Iris pigment epithelial cell (primary cell): ENCODE results near the gene NELL2.
"Not testable (repeated sequence)": the region's sequence is repeated elsewhere in the genome, so short reads cannot be mapped to it uniquely, and the experiment has no call there.

Experiments
- DNase-seq: peaks from one replicate; pipeline ENCODE4 v3.0.0-alpha.2; 2011; ENCODE audit warnings: low read depth

The NELL2 gene

GRCh38 chr12:44778863-44779262 is 97.3 kb downstream of the NELL2 start:
- no peak for DNase-seq

GRCh38 chr12:44777044-44777443 is 99.1 kb downstream of the NELL2 start:
- DNase-seq: no peak

GRCh38 chr12:44775901-44776300 is 100.2 kb downstream of the NELL2 start:
- DNase-seq: no peak

- DNase-seq: peak; percentile 4
Measured at GRCh38 chr12:44774815-44775411, 101.2 kb downstream of the NELL2 start.

- no peak for DNase-seq
Measured at GRCh38 chr12:44771485-44772021, 104.6 kb downstream of the NELL2 start.

- DNase-seq: no peak
Measured at GRCh38 chr12:44765796-44766195, 110.3 kb downstream of the NELL2 start.

GRCh38 chr12:44763021-44763420 is 113.1 kb downstream of the NELL2 start:
- DNase-seq: no peak

GRCh38 chr12:44759289-44759688 is 116.8 kb downstream of the NELL2 start:
- DNase-seq: no peak

- DNase-seq: no peak
Measured at GRCh38 chr12:44750468-44750867, 125.6 kb downstream of the NELL2 start.

- DNase-seq: no peak
Measured at GRCh38 chr12:44749566-44749965, 126.5 kb downstream of the NELL2 start.

GRCh38 chr12:44748950-44749468 is 127.1 kb downstream of the NELL2 start:
- no peak for DNase-seq

GRCh38 chr12:44741292-44741980 is 134.7 kb downstream of the NELL2 start:
- not testable (repeated sequence) for DNase-seq

- DNase-seq: no peak
Measured at GRCh38 chr12:44738051-44738450, 138.1 kb downstream of the NELL2 start.

GRCh38 chr12:44728566-44728965 is 147.5 kb downstream of the NELL2 start:
- no peak for DNase-seq

GRCh38 chr12:44720265-44720664 is 155.8 kb downstream of the NELL2 start:
- DNase-seq: no peak

- no peak for DNase-seq
Measured at GRCh38 chr12:44717612-44718011, 158.5 kb downstream of the NELL2 start.

GRCh38 chr12:44716711-44717110 is 159.4 kb downstream of the NELL2 start:
- DNase-seq: no peak

- no peak for DNase-seq
Measured at GRCh38 chr12:44711736-44712135, 164.4 kb downstream of the NELL2 start.

- no peak for DNase-seq
Measured at GRCh38 chr12:44709166-44709565, 166.9 kb downstream of the NELL2 start.

GRCh38 chr12:44708218-44708617 is 167.9 kb downstream of the NELL2 start:
- no peak for DNase-seq

- no peak for DNase-seq
Measured at GRCh38 chr12:44703182-44703910, 172.8 kb downstream of the NELL2 start.

- no peak for DNase-seq
Measured at GRCh38 chr12:44697511-44697910, 178.6 kb downstream of the NELL2 start.

GRCh38 chr12:44696542-44696941 is 179.6 kb downstream of the NELL2 start:
- peak; percentile 6 for DNase-seq
